Raji (cell line): ENCODE measurements around the gene IGFBP3.

Source experiments
- POLR2A ChIP-seq: IDR thresholded peaks from 2 replicates; pipeline ENCODE4 v1.6.1; 2011; ENCODE audit warnings: low read depth, low read length, control low read depth; ENCODE audit not compliant: insufficient read depth

Gene IGFBP3, protein sequence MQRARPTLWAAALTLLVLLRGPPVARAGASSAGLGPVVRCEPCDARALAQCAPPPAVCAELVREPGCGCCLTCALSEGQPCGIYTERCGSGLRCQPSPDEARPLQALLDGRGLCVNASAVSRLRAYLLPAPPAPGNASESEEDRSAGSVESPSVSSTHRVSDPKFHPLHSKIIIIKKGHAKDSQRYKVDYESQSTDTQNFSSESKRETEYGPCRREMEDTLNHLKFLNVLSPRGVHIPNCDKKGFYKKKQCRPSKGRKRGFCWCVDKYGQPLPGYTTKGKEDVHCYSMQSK

DNA sequence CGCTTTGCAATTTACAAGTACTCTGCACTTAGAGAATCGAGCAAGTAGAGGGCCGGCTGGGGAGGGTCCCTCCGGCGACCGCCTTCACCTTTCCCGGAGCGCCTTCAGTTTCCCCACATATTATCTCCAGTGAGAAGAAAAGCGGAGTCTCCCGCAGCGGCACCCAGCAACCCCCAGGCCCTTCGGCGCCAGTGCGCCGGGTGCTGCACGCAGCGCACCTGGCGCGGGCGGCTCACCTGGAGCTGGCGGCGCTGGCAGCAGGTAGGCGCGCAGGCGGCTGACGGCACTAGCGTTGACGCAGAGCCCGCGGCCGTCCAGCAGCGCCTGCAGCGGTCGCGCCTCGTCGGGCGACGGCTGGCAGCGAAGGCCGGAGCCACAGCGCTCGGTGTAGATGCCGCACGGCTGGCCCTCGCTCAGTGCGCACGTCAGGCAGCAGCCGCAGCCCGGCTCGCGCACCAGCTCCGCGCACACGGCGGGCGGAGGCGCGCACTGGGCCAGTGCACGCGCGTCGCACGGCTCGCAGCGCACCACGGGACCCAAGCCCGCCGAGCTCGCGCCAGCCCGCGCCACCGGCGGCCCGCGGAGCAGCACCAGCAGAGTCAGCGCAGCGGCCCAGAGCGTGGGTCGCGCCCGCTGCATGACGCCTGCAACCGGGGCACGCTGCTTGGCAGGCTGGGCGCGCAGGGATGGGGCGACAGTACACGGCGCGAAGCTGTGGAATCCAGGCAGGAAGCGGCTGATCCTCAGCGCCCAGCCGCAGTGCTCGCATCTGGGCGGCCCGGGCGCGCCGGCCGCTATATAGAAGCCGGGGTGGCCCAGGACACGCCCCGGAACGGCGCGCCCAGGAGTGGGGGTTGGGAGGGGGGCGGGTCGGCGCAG is at the start of gene IGFBP3:
TSS of gene IGFBP3 (minus strand) at position 771 of the 879 bp plus-strand sequence. CDS start at position 639, 132 bp downstream.
- no peak for TF ChIP-seq POLR2A

DNA sequence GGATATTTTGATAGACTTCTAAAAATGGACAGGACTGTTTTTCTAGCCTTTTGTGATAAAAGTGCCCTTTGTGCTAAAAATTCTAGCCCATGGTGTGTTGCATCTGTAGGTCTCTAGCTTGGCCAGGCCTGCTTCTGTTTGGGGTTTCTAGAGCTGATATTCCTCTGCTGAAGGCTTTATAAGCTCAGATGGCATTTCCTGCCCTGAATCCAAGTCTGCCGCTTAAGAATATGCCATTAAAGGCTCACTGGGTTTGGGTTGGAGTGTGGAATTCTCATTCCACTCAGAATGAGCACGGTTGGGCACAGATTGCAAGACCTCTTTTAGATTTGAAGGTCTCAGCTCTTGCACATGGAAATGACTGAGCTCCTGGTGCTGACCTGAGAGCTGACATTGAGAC is 49.4 kb upstream of the IGFBP3 start:
- no peak for TF ChIP-seq POLR2A

DNA sequence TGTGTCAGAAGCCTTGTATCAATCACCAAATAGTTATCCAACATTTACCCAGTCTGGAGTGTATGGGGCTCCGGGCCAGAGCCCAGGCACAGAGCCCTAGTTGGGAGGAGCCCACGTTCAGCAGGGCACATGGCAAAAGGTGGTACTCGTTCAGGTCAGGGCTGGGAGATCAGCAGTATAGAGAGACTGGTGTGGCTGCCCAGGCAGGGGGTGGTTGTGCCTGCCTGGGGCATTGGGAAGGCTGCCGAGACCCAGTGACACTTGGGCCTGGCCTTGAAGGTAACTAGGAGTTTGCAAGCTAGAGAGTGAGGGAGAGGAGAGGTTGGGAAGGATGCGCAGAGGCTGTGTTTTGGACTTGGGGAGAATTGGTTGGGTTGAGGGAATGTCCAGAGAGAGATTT is 48.9 kb upstream of the IGFBP3 start:
- no peak for TF ChIP-seq POLR2A

DNA sequence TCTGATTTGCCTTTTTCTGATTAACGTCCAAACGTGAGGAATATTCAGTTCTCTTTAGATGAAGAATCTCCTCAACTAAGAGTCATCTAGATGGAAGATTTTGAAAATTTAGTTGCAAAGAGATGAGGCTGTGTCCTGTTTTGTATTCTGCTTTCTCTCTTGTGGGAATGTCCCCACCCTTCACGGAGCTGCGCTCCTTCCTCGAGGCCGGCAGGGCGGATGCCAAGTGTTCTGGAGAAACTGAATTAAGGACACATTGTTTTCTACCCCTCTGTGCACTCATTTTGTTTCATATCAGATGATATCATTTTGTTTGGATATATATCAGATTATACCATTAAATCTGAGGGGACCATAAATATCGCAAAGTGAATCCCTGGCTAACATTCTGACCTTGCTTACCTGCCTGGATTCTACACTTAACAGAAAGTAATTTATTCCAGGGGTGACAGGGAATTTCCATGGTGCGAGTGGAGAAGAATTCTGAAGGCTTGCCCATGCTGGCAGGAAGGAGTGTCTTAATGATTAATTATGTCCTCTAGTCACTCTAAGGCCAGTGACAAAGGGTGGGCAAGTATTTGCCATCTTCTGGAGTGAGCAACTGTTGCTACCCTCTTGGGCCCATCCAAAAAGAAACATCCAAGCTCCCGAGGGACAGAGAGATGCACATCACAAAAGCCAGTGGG is 47.9 kb upstream of the IGFBP3 start:
- no peak for TF ChIP-seq POLR2A

DNA sequence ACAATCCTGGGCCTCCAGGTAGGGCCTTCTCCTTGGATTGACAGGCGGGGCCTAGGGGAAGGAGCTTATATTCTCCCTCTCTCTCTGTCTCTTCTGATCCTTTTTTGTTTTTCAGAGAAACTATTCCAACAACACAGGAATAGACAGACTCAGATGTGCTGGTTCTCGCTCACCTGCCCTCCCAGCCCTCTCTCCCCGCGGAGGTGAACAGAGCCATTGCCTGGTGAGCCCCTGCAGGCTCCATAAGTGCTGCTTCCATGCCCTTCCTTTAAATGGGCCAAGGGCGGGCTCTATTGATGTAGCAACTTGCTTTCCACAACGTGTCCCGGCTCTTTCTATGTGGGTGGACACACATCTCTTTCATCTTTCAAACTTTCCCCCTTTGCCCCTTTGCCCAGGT is 47.2 kb upstream of the IGFBP3 start:
- TF ChIP-seq POLR2A: no peak

DNA sequence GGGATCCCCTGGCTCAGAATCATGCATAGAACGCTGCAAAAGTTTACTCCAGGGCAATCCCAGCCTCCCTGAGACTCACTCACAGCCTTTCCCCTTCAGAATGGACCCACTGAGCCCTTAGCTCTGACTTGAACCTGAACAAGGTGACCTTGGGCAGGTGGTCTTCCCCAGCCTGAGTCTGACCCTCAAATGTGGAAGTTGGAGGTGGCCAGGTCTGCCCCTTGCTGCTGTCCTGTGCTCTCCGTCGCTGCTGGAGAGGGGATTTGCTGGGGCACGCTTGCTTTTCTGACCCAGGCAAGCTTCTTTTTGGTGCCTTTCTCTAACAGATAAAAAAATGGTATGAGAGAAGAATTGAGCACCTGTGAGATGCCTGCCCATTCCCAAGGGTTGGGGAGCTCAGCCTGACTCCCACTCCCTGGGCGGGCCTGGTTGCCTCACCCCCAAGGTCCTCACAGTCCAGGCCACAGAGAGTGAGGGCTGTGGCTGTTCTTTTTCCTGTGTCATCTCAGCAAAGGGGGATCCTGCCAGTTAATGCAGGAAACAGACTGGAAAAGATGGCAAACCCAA is 46.6 kb upstream of the IGFBP3 start:
- no peak for TF ChIP-seq POLR2A

DNA sequence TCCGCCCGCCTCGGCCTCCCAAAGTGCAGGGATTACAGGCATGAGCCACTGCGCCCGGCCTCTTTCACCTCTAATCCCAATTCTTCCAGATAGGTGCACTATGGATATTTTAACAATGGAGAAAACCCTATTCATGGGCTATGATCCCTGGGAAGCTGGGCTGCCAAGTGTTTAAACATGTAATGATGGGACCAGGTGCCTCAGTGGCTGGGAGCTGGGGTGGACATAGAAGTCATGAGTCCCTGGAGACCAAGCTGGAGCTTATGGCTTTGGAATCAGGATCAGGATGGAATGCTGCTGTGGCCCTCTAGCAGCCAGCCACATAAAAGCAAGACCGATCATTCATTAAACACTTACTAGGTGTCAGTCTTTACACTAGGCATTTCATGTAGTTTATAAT is 41.8 kb upstream of the IGFBP3 start:
- no peak for TF ChIP-seq POLR2A

DNA sequence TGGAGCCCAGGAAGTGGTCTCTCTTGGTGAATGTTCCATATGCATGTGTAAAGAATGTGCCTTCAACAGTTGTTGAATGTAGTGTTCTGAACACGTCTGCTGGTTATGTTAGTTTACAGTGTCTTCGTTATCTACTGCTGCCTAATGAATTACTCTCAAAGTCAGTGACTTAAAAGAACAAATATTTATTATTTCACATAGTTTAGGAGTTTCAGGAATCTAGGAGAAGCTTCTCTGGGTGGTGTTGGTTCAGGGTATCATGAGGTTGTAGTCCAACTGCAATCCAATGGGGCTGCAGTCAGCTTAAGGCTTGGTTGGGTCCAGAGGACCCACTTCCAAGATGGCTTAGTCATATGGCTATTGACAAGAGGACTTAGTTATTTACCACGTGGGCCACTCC is 36.6 kb upstream of the IGFBP3 start:
- no peak for TF ChIP-seq POLR2A

DNA sequence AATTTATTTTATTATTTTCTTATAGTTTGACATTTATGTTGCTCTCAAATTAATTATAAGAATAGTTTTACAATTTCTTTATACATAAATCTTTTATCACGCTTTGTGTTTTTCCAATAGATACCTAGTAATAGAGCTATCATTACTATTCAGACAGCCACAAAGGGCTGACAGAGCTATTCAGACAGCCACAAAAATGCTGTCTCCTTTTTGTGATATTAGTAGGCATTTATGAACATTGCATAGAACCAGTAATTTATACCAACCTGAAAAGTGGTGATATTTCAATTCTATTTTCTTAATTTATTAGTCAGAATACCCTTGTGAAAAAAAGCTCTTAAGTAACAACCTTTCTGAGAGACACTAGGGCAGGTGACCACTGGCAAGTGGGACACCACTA is 34.2 kb upstream of the IGFBP3 start:
- TF ChIP-seq POLR2A: no peak

DNA sequence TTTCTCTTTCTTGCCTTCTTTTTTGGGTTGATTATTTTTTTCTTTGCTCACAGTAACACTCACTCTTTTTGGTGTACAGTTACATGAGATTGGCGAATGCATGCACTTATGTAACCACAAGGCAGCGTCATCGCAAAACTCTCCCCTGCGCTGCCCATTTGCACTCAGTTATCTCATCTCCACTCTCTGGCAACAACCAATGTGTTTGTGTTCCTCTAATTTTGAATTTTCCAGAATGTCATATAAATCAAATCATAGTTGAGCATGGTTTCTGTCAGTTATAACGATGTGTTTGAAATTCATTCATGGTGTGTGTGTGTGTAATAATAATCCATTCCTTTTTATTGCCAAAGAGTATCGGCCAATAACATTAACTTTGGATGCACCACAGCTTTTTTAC is 23.0 kb upstream of the IGFBP3 start:
- no peak for TF ChIP-seq POLR2A

DNA sequence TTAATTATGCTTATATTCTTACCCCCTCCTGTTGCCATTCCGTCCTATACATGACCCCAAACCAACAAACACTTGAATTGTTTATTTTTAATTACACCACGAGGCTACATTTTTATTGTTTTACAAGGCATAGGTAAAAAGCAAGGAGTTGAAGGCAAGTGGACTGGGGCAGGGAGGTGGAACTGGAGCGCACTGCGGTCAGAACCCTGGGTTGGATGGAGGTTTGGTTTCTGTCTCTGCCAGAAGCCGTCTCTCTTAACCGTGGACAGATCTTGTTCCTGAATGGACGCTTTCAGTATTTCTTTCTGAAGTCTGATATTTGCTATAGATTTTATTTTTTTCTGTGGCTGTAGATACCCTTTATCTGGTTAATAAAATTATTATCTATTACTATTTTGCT is 19.9 kb upstream of the IGFBP3 start:
- no peak for TF ChIP-seq POLR2A

DNA sequence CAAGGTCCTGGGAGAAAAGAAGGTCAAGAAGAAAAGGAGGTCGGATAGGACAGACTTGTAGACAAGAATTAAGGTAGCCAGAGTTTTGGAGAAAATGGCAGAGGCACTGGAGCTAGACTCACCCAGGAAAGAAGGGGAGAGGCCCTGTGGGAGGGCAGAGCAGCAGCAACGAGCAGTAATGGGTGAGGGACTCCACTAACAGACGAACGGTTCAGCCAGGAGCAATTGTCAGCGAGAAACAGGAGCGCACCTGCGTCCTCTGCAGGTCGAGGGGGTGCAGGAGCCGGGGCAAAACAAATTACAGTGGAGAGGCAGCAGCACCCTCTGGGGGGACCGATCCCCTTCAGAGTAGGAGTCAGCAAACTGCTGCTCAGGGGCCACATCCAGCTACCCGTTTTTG is 18.5 kb upstream of the IGFBP3 start:
- no peak for TF ChIP-seq POLR2A

DNA sequence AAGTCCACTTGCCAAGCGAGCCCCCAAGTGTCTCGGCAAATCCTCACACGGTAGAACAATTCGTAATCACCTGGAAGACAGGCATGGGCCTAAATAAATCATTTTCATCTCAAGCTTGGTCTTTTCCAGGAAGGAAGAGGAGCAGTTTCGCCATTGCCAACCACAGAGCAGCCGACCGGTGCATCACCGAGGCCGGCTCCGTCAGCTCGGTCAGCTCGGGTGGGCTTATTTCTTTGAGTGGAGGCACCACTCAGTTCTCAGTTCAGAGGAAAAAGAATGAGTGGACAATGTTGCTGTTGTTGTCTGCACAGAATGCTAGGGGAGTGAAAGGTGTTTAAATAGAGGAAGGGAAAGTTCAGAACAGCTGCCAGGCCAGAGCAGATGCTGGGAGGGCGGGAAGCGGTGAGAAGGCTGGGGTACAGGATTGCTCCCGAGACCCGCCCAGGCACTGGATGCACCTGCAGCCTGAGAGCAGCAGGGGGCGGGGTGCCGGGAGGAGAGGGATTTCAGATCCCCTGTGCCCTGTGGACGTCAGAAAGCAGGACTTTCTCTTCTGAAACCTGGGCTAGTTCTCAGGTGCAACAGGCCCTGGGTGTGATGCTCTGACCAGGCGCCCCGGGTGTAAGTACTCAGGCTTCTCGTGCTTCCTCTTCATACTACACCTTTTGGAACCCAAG is 17.7 kb upstream of the IGFBP3 start:
- no peak for TF ChIP-seq POLR2A

DNA sequence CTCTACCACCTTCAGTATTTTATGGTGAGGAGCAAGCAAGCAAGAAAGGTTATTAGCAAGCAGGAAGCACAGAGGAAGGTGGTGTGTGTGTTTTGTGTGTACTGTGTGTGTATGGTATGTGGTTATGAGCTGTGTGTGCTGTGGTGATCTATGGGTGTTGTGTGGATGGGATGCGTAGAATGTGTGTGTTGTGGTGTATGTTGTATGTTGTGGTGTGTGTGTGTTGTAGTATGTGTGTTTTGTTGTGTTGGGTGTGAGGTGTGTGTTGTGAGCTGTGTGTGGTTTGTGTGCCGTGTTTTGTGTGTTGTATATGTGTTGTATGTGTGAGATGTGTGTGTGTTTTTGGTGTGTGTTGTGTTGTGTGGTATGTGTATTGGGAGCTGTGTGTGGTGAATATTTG is 16.8 kb upstream of the IGFBP3 start:
- TF ChIP-seq POLR2A: no peak

DNA sequence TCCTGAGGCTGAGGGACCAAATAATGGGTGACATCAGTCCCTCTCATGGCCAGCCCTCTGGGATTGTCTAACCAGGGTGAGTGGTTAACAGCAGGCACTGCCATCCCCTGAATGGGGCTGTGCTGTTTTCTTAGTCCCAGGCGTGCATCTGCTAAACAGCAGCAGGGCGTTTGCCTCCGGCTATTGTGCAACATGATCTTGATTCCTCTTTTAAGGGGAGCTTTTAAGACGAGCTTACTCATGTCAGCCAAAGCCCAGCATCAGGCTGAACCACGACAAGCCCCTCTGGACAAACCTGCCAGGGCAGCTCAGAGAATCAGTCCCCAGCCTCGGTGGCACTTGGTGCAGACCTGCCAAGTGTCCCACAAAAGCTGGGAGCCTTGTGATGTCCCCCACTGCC is 16.2 kb upstream of the IGFBP3 start:
- TF ChIP-seq POLR2A: no peak
